GM18517 (cell line): ENCODE results near the gene GMFB.
A peak's percentile ranks its signal among the peaks of the same experiment; 100 is the strongest.
"Not testable (repeated sequence)": the region's sequence is repeated elsewhere in the genome, so short reads cannot be mapped to it uniquely, and the experiment has no call there.

Experiments
- ATAC-seq: cut with Tn5 transposase; IDR thresholded peaks from one replicate; pipeline ENCODE4 v1.9.1; 2021; ENCODE audit warnings: mild to moderate bottlenecking, moderate library complexity; ENCODE audit not compliant: unreplicated experiment

The GMFB gene

GRCh38 chr14:54462048-54462447, 26.7 kb downstream of the GMFB start:
- ATAC-seq = no peak

DNA sequence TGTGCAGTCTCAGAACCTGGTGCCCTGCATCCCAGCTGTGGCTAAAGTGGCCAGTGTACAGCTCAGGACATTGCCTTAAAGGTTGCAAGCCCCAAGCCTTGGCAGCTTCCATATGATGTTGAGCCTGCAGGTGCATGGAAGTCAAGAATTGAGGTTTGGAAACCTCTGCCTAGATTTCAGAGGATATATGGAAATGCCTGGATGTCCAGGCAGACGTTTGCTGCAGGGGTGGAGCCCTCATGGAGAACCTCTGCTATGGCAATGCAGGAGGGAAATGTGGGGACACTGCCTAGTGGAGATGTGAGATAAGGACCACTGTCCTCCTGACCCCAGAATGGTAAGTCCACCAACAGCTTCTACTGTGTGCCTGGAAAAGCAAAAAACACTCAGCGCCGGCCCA, 29.7 kb downstream of the GMFB start:
- ATAC-seq = no peak

GRCh38 chr14:54458536-54458935, 30.2 kb downstream of the GMFB start:
- not testable (repeated sequence) for ATAC-seq

DNA sequence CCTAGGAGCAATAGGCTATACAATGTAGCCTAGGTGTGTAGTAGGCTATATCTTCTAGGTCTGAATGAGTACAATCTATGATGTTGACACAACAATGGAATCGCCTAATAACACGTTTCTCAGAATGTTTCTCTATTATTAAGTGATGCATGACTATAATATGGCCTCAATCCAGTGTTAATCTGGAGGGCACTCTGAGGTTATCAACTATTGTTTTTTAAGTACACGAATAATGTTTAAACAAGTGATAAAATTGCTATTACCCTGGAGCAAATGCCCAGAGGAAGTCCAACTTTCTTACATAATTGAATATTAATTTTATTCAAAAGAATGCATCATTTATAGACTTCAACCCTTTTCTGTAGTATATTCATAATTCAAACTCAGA, 31.2 kb downstream of the GMFB start:
- ATAC-seq = no peak

DNA sequence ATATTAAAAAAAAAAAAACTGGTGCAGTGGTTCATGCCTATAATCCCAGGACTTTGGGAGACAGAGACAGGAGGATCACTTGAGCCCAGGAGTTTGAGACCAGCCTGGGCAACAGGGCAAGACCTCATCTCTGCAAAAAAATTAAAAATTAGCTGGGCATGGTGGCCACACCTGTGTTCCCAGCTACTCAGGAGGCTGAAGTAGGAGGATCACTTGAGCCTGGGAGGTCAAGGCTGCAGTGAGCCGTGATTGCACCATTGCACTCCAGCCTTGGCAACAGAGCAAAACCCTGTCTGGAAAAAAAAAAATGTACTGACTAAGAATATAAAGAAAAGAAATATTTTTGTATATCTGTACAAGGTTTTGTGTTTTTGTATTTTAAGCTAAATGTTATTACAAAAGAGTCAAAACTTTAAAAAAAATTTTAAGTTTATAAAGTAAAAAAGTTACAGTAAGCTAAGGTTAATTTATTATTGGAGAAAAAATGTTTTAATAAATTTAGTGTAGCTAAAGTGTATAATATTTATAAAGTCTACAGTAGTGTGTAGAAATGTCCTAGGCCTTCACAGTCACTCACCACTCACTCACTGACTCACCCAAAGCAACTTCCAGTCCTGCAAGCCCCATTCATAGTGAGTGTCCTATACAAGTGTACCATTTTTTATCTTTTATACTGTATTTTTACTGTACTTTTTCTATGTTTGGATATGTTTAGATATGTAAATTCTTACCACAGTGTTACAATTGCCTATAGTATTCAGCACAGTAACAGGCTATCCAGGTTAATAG, 31.8 kb downstream of the GMFB start:
- ATAC-seq = not testable (repeated sequence)

DNA sequence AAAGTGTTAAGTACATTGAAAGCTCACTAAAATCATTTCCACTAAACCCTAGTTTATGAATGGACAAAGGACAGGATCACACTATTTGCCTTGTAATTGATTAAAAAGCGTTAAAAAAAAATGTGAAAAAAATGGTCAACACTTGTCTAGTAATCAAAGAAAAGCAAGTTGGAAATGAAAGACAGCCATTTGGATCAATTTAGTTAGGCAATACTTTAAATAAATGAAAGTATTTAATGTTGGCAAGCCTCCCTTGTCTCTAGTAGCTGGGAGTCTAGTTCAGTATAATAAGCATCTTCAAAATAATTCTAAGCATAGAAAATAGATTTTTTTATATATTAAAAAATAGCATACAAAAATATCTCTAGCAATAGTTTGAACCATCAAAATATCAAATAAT, 33.4 kb downstream of the GMFB start:
- ATAC-seq = no peak

DNA sequence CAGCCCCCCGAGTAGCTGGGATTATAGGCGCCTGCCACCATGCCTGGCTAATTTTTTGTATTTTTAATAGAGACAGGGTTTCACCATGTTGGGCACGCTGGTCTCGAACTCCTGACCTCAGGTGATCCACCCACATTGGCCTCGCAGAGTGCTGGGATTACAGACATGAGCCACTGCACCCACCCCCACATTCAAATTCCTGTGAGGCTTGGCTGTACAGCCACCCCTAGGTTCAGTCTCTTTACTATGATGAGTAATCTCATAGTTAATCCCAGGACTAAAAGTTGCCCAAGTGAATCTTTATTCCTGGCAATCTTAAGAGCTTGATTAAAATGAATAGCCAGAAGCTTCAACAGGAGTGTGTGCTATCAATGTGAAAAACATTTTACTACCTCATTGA, 34.8 kb downstream of the GMFB start:
- not testable (repeated sequence) for ATAC-seq

DNA sequence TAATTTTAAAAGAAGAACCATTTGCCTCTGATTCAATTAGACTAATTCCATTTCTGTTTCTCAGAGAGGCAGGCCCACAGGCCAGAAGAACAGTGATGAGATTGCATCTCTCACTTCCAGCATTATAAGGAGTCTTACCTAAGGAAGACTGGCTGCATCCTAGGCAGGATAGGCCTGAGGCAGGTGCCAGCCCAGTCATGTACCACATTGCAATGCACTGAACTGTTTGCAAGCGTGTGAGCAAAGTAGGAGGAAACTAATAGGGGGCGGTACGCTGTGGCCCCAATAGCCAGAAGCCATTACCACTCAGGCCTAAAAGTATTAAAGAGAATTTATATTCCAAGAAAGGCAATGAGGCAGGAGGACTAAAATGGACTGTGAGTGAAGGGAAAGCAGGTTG, 35.5 kb downstream of the GMFB start:
- no peak for ATAC-seq

DNA sequence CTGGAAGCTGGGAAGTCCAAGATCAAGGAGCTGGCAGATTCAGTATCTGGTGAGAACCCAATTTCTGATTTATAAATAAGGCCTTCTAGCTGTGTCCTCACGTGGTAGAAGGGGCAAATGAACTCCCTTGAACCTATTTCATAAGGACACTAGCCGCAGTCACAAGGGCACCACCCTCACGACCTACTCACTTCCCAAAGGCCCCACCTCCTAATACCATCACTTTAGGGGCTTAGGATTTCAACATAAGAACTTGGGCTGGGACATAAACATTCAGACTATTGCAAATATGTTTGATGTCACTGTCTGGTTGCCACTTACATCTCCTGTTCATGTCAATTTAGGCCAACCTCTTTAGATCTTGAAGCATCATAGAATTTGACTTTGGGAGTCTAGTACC, 36.8 kb downstream of the GMFB start:
- no peak for ATAC-seq

- ATAC-seq = no peak
Observed at GRCh38 chr14:54451121-54451601, 37.6 kb downstream of the GMFB start.

GRCh38 chr14:54450535-54450934, 38.2 kb downstream of the GMFB start:
- peak; percentile 78 for ATAC-seq

DNA sequence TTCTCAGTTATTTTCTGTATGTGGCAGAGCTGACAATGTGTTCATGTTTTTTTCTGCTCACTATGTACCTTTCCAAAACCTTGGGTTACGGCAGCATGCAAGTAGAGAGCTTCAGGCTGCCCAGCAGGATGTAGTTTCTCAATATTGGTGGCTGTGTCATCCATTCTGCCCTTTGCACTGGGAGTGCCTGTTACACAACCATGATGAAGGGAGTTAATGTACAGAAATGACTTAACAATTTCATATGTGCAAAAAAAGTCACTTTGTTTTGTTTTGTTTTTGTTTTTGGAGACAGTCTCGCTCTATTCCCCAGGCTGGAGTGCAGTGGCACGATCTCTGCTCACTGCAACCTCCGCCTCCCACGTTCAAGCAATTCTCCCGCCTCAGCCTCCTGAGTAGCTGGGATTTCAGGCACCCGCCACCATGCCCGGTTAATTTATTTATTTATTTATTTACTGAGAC, 41.5 kb downstream of the GMFB start:
- ATAC-seq = no peak

GRCh38 chr14:54446161-54446693, 42.6 kb downstream of the GMFB start:
- ATAC-seq = no peak

- ATAC-seq = no peak
Observed at GRCh38 chr14:54444681-54445080, 44.1 kb downstream of the GMFB start.

GRCh38 chr14:54443981-54444380, 44.8 kb downstream of the GMFB start:
- ATAC-seq = no peak

GRCh38 chr14:54442961-54443360, 45.8 kb downstream of the GMFB start:
- ATAC-seq = not testable (repeated sequence)

DNA sequence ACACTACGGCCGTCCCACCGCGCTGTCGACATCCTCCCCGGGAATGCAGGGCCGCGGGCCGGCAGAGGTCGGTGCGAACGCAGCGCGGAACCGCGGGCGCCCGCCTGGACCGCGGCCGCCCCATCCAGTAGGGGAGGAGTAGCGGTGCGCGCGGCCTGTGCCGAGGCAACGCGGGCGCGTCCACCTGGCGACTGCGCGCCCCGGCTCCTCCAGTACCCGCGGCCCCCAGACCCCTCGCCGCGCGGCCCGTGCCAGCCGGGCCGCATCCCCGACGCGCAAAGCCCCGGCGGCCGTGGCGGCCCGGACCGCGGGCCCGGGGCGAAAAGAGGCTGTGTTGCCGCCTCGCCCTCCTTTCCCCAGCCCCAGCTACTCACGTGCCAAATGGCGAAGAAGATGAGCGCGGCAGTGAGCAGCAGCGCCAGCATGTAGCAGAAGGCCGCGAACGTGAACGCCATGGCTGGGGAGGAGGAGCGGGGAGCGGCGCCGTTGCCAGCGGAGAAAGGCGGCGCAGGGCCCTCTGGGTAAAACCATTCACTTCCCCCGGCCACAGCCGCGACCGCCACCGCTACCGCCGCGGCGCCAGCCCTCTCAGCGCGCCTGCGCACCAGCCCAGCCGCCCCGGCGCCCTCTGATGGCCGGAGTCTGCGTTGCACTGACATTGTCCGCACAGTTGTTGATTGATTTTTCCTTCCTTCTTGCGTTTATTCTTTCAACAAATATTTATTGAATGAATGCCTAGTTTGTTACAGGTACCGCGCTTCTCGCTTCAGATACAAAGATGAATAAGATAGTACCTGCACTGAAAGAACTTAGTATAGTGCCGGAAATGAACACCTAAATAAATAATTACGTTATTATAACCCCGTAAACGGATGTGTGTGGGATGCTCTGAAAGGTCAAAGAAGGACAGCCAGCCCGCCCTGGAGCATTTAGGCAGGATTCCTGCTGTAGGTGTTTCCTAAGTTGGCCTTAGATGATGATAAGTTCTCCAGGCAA, 47.6 kb downstream of the GMFB start, which contains the start of gene CNIH1:
Gene CNIH1, minus strand, starts transcription at position 502 of the 996 bp plus-strand sequence. Its CDS starts 47 bp downstream, at position 455.
- peak; percentile 89 for ATAC-seq

GRCh38 chr14:54440476-54440872, 48.3 kb downstream of the GMFB start:
- ATAC-seq = no peak

GRCh38 chr14:54440037-54440436, 48.7 kb downstream of the GMFB start:
- ATAC-seq = no peak

- no peak for ATAC-seq
Observed at GRCh38 chr14:54438703-54439102, 50.1 kb downstream of the GMFB start.

GRCh38 chr14:54437954-54438353, 50.8 kb downstream of the GMFB start:
- not testable (repeated sequence) for ATAC-seq
